CD4-positive, alpha-beta T cell (primary cell): ENCODE measurements around the gene CAMK2A. TPM values are rescaled to one million over a fixed set of nuclear protein-coding genes. Genes with fewer than 3 reads are reported as not detected.

Experiments used
- ATAC-seq: fragments of 200-7000 bp; cut with Tn5 transposase; one replicate; pipeline ENCODE4 v1.10.0; 2022; ENCODE audit warnings: mild to moderate bottlenecking; ENCODE audit not compliant: poor library complexity
- CTCF ChIA-PET: fragments of 350-600 bp; sonication (Branson Sonifier 250); formaldehyde crosslinking; loops from one replicate; lab custom pipeline; 2021; ENCODE audit warnings: antibody characterized with exemption, inconsistent platforms; lab: Charles Lee
- POLR2A ChIA-PET: fragments of 350-600 bp; sonication (Branson Sonifier 250); formaldehyde crosslinking; loops from one replicate; lab custom pipeline; 2021; ENCODE audit warnings: antibody characterized with exemption, inconsistent platforms; lab: Charles Lee
- DNase-seq, 14 experiments: peaks; one replicate each; pipeline ENCODE4 v3.0.0-alpha.2; 2013 to 2020; ENCODE audit warnings: mixed read lengths in 2 of 14
- H3K27ac ChIP-seq, 2 donors: one replicate each; pipeline versions ENCODE4 v1.5.1 to v1.7.0; 2013; ENCODE audit warnings: low read length in 2 of 2, low read depth in 1 of 2, mild to moderate bottlenecking in 1 of 2
- H3K27me3 ChIP-seq, 2 experiments: 1 replicate in 1 of 2; 2 replicates in 1 of 2; pipeline versions ENCODE4 v1.6.1 to v1.7.0; 2013; ENCODE audit warnings: low read length in 2 of 2, control low read depth in 1 of 2, mild to moderate bottlenecking in 1 of 2, moderate library complexity in 1 of 2; ENCODE audit not compliant: insufficient read depth in 2 of 2, control insufficient read depth in 1 of 2
- H3K36me3 ChIP-seq: one replicate; pipeline ENCODE4 v1.6.1; 2013; ENCODE audit warnings: low read length, control low read depth; ENCODE audit not compliant: insufficient read depth
- H3K4me1 ChIP-seq: one replicate; pipeline ENCODE4 v1.6.1; 2013; ENCODE audit warnings: low read length, control low read depth; ENCODE audit not compliant: insufficient read depth
- H3K4me3 ChIP-seq: one replicate; pipeline ENCODE4 v1.5.1; 2013; ENCODE audit warnings: mild to moderate bottlenecking, low read length, moderate library complexity
- H3K9me3 ChIP-seq, 2 experiments: 1 replicate in 1 of 2; 2 replicates in 1 of 2; pipeline versions ENCODE4 v1.6.1 to v1.7.0; 2013; ENCODE audit warnings: low read length in 2 of 2, mild to moderate bottlenecking in 2 of 2, control low read depth in 1 of 2, moderate library complexity in 1 of 2; ENCODE audit not compliant: control insufficient read depth in 1 of 2, insufficient read depth in 1 of 2
- H3K27ac Mint-ChIP-seq: one replicate; pipeline ENCODE4 v1.8.0; 2020; ENCODE audit warnings: mixed read lengths
- H3K27me3 Mint-ChIP-seq: one replicate; pipeline ENCODE4 v1.8.0; 2021; ENCODE audit warnings: mixed read lengths
- H3K36me3 Mint-ChIP-seq: one replicate; pipeline ENCODE4 v1.8.0; 2021; ENCODE audit warnings: low read depth, mixed read lengths
- H3K4me1 Mint-ChIP-seq: one replicate; pipeline ENCODE4 v1.8.0; 2021; ENCODE audit warnings: low read depth, mixed read lengths
- H3K4me3 Mint-ChIP-seq: one replicate; pipeline ENCODE4 v1.8.0; 2020; ENCODE audit warnings: mild to moderate bottlenecking, mixed read lengths
- H3K9me3 Mint-ChIP-seq: one replicate; pipeline ENCODE4 v1.8.0; 2020; ENCODE audit warnings: mixed read lengths
- intact Hi-C, 2 experiments: fragments of 100-400 bp; cut with DNase I in 1 of 2; cut with micrococcal nuclease in 1 of 2; formaldehyde crosslinking; loops; one replicate each; pipeline versions ENCODE4 v1.15.1 to v1.9.0; 2023 to 2025; cut with DNase I, micrococcal nuclease
- total RNA-seq, 174 experiments: library from RNA in 2 of 174; stranded (reverse) in 2 of 174; gene quantifications; one replicate each; pipeline ENCODE4 v1.2.3 and lab custom pipeline; 2021 to 2026
- TF ChIP-seq, protein P1 (sequence below): fragments of 200-600 bp; IDR thresholded peaks from one replicate; pipeline ENCODE4 v1.8.0; 2022; ENCODE audit warnings: antibody characterized with exemption, mild to moderate bottlenecking

The CAMK2A gene
- total RNA-seq, 2 experiments from 2014 or later = 0.05 to 0.22 TPM

DNA sequence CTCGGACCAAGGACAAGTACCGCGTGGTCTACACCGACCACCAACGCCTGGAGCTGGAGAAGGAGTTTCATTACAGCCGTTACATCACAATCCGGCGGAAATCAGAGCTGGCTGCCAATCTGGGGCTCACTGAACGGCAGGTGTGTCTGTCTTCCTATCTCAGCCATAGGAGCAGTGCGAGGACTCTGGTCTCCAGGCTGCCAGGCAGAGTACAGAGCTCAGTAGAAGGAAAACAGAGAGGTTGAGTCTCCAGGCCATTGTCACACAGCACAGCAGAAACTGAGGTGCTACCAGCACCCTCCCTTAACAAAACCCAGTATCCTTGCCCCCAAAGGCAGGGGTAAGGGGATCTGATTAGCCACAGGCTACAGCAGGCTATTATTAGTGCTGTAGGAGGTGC is 106.8 kb downstream of the CAMK2A start:
- ChIA-PET POLR2A (no interaction called here), CTCF (no interaction called here)
- Mint-ChIP-seq H3K36me3 (no peaks in the 10 kb centered on the region), H3K4me3 (no peak overlapping the region), H3K4me1 (no peaks in the 10 kb centered on the region), H3K27ac (no peak overlapping the region), H3K27me3 (peaks cover 13% of the 10 kb centered on the region), H3K9me3 (no peaks in the 10 kb centered on the region)
- Histone ChIP-seq H3K27ac (no peak overlapping the region), H3K27me3 (peaks cover 0 to 3% of the 10 kb centered on the region in 2 experiments), H3K36me3 (no peaks in the 10 kb centered on the region), H3K9me3 (no peaks in the 10 kb centered on the region), H3K4me3 (no peak overlapping the region), H3K4me1 (no peaks in the 10 kb centered on the region)
- ATAC-seq (no peak), DNase-seq (no peak)
- TF ChIP-seq, protein P1, sequence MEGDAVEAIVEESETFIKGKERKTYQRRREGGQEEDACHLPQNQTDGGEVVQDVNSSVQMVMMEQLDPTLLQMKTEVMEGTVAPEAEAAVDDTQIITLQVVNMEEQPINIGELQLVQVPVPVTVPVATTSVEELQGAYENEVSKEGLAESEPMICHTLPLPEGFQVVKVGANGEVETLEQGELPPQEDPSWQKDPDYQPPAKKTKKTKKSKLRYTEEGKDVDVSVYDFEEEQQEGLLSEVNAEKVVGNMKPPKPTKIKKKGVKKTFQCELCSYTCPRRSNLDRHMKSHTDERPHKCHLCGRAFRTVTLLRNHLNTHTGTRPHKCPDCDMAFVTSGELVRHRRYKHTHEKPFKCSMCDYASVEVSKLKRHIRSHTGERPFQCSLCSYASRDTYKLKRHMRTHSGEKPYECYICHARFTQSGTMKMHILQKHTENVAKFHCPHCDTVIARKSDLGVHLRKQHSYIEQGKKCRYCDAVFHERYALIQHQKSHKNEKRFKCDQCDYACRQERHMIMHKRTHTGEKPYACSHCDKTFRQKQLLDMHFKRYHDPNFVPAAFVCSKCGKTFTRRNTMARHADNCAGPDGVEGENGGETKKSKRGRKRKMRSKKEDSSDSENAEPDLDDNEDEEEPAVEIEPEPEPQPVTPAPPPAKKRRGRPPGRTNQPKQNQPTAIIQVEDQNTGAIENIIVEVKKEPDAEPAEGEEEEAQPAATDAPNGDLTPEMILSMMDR = no peak
- intact Hi-C loops = no loop called here

DNA sequence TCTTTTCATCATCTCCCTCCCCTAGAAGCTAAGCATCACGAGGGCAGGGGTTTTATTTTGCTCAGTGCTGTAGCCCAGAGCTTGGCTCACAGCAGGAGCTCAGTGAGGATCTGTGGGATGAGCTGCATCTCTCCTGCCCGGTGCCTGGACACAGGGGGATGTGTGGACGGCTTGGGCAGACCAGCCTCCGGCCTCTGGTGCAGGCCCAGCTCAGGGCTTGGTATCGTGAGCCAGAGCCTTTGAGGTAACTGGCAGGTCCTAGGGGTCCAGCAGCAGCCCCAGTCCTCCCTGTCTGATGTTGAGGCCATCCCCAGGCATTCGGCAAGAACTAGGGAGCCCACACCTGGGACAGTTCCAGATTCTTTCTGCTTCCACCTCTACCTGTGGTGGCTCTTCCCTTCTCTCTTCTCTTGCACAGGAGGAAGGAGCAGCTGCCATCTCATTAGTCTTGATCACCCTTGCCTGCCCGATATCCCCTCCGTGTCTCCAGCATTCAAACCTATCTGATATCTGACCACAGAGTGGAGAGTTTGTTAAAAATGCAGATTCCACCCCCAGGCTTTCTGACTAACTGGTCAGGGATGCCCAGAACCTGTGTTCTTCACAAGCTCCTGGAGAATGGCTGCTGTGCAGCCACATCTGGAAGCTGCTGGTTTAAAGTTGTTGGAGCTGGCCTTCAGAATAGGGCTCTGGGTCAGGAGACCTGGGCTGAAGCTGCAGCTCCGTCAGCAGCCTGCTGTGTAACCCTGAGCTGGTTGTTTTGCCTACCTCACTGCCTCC is 107.6 kb downstream of the CAMK2A start:
- Mint-ChIP-seq H3K9me3 (no peaks in the 10 kb centered on the region), H3K27me3 (peaks cover 6% of the 10 kb centered on the region), H3K4me3 (no peak overlapping the region), H3K4me1 (no peaks in the 10 kb centered on the region), H3K27ac (no peak overlapping the region), H3K36me3 (no peaks in the 10 kb centered on the region)
- ChIA-PET CTCF (no interaction called here), POLR2A (no interaction called here)
- Histone ChIP-seq H3K4me1 (no peaks in the 10 kb centered on the region), H3K36me3 (no peaks in the 10 kb centered on the region), H3K9me3 (no peaks in the 10 kb centered on the region), H3K27ac (no peak overlapping the region), H3K4me3 (no peak overlapping the region), H3K27me3 (no peaks in the 10 kb centered on the region)
- TF ChIP-seq, protein P1 = no peak
- intact Hi-C loops = no loop called here
- ATAC-seq (no peak), DNase-seq (no peak)

GRCh38 chr5:150181027-150181426 is 108.5 kb downstream of the CAMK2A start:
- Histone ChIP-seq H3K4me1 (no peaks in the 10 kb centered on the region), H3K4me3 (no peak overlapping the region), H3K36me3 (no peaks in the 10 kb centered on the region), H3K9me3 (no peaks in the 10 kb centered on the region), H3K27me3 (peaks cover 0 to under 1% of the 10 kb centered on the region in 2 experiments), H3K27ac (no peak overlapping the region)
- intact Hi-C loops = no loop called here
- POLR2A ChIA-PET = no interaction called here
- H3K4me1 Mint-ChIP-seq = no peaks in the 10 kb centered on the region
- TF ChIP-seq, protein P1 = no peak
- no peak for DNase-seq
- H3K27ac Mint-ChIP-seq = no peak overlapping the region
- CTCF ChIA-PET = no interaction called here
- no peaks in the 10 kb centered on the region for H3K9me3 Mint-ChIP-seq
- no peaks in the 10 kb centered on the region for H3K36me3 Mint-ChIP-seq
- ATAC-seq = no peak
- H3K27me3 Mint-ChIP-seq = peaks cover 5% of the 10 kb centered on the region
- H3K4me3 Mint-ChIP-seq = no peak overlapping the region
